Natural killer cell (primary cell): ENCODE data around the gene ZSCAN26. TPM values are rescaled to one million over a fixed set of nuclear protein-coding genes. Genes with fewer than 3 reads are reported as not detected.
A peak's percentile ranks its signal among the peaks of the same experiment; 100 is the strongest.

Source experiments
- ATAC-seq, 3 donors: fragments of 150-1000 bp in 2 of 3; fragments of 200-7000 bp in 1 of 3; cut with Tn5 transposase; 1 replicate in 1 of 3; 2 replicates in 2 of 3; pipeline ENCODE4 v1.10.0; 2021; ENCODE audit warnings: mild to moderate bottlenecking in 2 of 3, moderate library complexity in 2 of 3
- DNase-seq, 2 donors: peaks; one replicate each; pipeline versions ENCODE4 v3.0.0 to v3.0.0-alpha.2; 2013 to 2021; ENCODE audit warnings: mixed read lengths in 1 of 2
- H3K27ac ChIP-seq: one replicate; pipeline ENCODE4 v1.5.1; 2013; ENCODE audit warnings: mild to moderate bottlenecking, low read length
- H3K27me3 ChIP-seq: one replicate; pipeline ENCODE4 v1.6.1; 2013; ENCODE audit warnings: low read length; ENCODE audit not compliant: control insufficient read depth, insufficient read depth
- H3K36me3 ChIP-seq: one replicate; pipeline ENCODE4 v1.6.1; 2013; ENCODE audit warnings: low read length; ENCODE audit not compliant: control insufficient read depth, insufficient read depth
- H3K4me1 ChIP-seq: one replicate; pipeline ENCODE4 v1.6.1; 2013; ENCODE audit warnings: low read length; ENCODE audit not compliant: control insufficient read depth, insufficient read depth
- H3K4me3 ChIP-seq: one replicate; pipeline ENCODE4 v1.5.1; 2013; ENCODE audit warnings: low read length
- H3K9me3 ChIP-seq: one replicate; pipeline ENCODE4 v1.6.1; 2013; ENCODE audit warnings: low read length; ENCODE audit not compliant: control insufficient read depth, insufficient read depth
- H3K27ac Mint-ChIP-seq, 2 donors: one replicate each; pipeline ENCODE4 v1.8.0; 2022; ENCODE audit warnings: mild to moderate bottlenecking in 2 of 2, mixed read lengths in 2 of 2, moderate library complexity in 1 of 2
- H3K27me3 Mint-ChIP-seq, 2 donors: one replicate each; pipeline ENCODE4 v1.8.0; 2022; ENCODE audit warnings: low read depth in 2 of 2, mixed read lengths in 2 of 2
- H3K36me3 Mint-ChIP-seq: one replicate; pipeline ENCODE4 v1.8.0; 2022; ENCODE audit warnings: mixed read lengths
- H3K4me1 Mint-ChIP-seq, 2 donors: one replicate each; pipeline ENCODE4 v1.8.0; 2022; ENCODE audit warnings: mixed read lengths in 2 of 2
- H3K4me3 Mint-ChIP-seq: one replicate; pipeline ENCODE4 v1.8.0; 2022; ENCODE audit warnings: mild to moderate bottlenecking, moderate library complexity, mixed read lengths
- H3K9me3 Mint-ChIP-seq, 2 donors: one replicate each; pipeline ENCODE4 v1.8.0; 2022; ENCODE audit warnings: mixed read lengths in 2 of 2
- WGBS: methylation state at CpG from one replicate; pipeline ENCODE4 v1.1.7; 2013; ENCODE audit warnings: missing lambda C conversion rate; ENCODE audit not compliant: insufficient coverage; 5-methylcytosine and 5-hydroxymethylcytosine counted together
- intact Hi-C: fragments of 100-400 bp; cut with micrococcal nuclease; formaldehyde crosslinking; loops from one replicate; pipeline ENCODE4 v1.14.2; 2022
- total RNA-seq, 4 donors: library from RNA; stranded (reverse); fragments of 120-200 nt in 1 of 4; gene quantifications; one replicate each; pipeline versions ENCODE4 v1.2.3 to v1.2.4, GENCODE V29; 2013 to 2022
- TF ChIP-seq, protein P1 (sequence below): fragments of 200-600 bp; IDR thresholded peaks from one replicate; pipeline ENCODE4 v1.8.0; 2022; ENCODE audit warnings: antibody characterized with exemption

Gene ZSCAN26
- total RNA-seq, 3 donors from 2014 or later (not counting 1 experiment from before 2014, with no cell fraction given) = 13.7 to 24.4 (median 15.4) TPM

- Histone ChIP-seq H3K27me3 (no peaks in the 10 kb centered on the region), H3K27ac (no peak overlapping the region), H3K4me3 (no peak overlapping the region), H3K36me3 (peaks cover 23% of the 10 kb centered on the region), H3K4me1 (peaks cover 6% of the 10 kb centered on the region), H3K9me3 (no peaks in the 10 kb centered on the region)
- TF ChIP-seq, protein P1, sequence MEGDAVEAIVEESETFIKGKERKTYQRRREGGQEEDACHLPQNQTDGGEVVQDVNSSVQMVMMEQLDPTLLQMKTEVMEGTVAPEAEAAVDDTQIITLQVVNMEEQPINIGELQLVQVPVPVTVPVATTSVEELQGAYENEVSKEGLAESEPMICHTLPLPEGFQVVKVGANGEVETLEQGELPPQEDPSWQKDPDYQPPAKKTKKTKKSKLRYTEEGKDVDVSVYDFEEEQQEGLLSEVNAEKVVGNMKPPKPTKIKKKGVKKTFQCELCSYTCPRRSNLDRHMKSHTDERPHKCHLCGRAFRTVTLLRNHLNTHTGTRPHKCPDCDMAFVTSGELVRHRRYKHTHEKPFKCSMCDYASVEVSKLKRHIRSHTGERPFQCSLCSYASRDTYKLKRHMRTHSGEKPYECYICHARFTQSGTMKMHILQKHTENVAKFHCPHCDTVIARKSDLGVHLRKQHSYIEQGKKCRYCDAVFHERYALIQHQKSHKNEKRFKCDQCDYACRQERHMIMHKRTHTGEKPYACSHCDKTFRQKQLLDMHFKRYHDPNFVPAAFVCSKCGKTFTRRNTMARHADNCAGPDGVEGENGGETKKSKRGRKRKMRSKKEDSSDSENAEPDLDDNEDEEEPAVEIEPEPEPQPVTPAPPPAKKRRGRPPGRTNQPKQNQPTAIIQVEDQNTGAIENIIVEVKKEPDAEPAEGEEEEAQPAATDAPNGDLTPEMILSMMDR = no peak
- H3K27ac Mint-ChIP-seq = no peak overlapping the region
- no peak overlapping the region for H3K4me3 Mint-ChIP-seq
- intact Hi-C loops = loop anchor here (5.0 kb wide), 2 partner anchors 52 to 147 kb away; partner anchors contain the start of gene ZSCAN16
- ATAC-seq (no peak), DNase-seq (no peak)
- H3K36me3 Mint-ChIP-seq = peaks cover 14% of the 10 kb centered on the region
- no peaks in the 10 kb centered on the region for H3K9me3 Mint-ChIP-seq
- peaks cover 2 to 7% of the 10 kb centered on the region in 2 donors for H3K27me3 Mint-ChIP-seq
- no peaks in the 10 kb centered on the region for H3K4me1 Mint-ChIP-seq
These were observed 2.5 kb downstream of the ZSCAN26 start for GRCh38 chr6:28269492-28269891.

GRCh38 chr6:28274888-28275287, 7.9 kb downstream of the ZSCAN26 start:
- H3K9me3 ChIP-seq = no peaks in the 10 kb centered on the region
- H3K27ac ChIP-seq = no peak overlapping the region
- no peak for ATAC-seq
- no peaks in the 10 kb centered on the region for H3K4me1 ChIP-seq
- Mint-ChIP-seq H3K9me3 (no peaks in the 10 kb centered on the region), H3K36me3 (peaks cover 28% of the 10 kb centered on the region), H3K4me1 (peaks cover 0 to 6% of the 10 kb centered on the region in 2 donors), H3K27ac (peak overlapping the region in 1 of 2 donors; percentile 24), H3K27me3 (no peaks in the 10 kb centered on the region), H3K4me3 (no peak overlapping the region)
- H3K4me3 ChIP-seq = no peak overlapping the region
- TF ChIP-seq, protein P1 = no peak
- no peak for DNase-seq
- peaks cover 53% of the 10 kb centered on the region for H3K36me3 ChIP-seq
- no peaks in the 10 kb centered on the region for H3K27me3 ChIP-seq
- intact Hi-C loops = no loop called here

DNA sequence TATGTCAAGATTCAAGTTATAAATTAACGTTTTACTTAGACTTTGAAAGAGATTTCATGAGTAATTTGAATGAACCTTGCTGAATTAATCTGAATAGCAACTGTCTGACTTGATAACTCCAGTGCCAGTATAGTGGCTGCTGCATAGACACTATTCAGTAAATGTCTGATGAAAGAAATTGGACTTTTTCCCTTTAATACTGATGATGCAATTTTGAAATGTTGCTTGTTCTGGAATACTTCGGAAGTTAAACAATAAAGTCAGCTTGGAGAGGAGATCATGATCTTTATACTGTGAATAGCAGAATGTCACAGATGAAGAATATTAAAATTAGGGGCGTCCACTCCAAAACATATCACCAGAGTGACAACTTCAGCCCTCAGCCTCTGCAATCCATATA, 10.8 kb downstream of the ZSCAN26 start:
- no peaks in the 10 kb centered on the region for H3K9me3 Mint-ChIP-seq
- WGBS = 96% methylated on average over 3 of the region's 3 CpGs
- H3K4me1 Mint-ChIP-seq = peaks cover 8 to 14% of the 10 kb centered on the region in 2 donors
- ATAC-seq = no peak
- no peak overlapping the region for H3K4me3 ChIP-seq
- no peak overlapping the region for H3K27ac ChIP-seq
- H3K36me3 Mint-ChIP-seq = peaks cover 29% of the 10 kb centered on the region
- no peak overlapping the region for H3K4me3 Mint-ChIP-seq
- intact Hi-C loops = no loop called here
- DNase-seq = no peak
- no peak overlapping the region for H3K27ac Mint-ChIP-seq
- peaks cover 10% of the 10 kb centered on the region for H3K27me3 ChIP-seq
- peaks cover 9% of the 10 kb centered on the region for H3K4me1 ChIP-seq
- peaks cover 45% of the 10 kb centered on the region for H3K36me3 ChIP-seq
- H3K9me3 ChIP-seq = no peaks in the 10 kb centered on the region
- TF ChIP-seq, protein P1 = no peak
- peaks cover 11 to 12% of the 10 kb centered on the region in 2 donors for H3K27me3 Mint-ChIP-seq

DNA sequence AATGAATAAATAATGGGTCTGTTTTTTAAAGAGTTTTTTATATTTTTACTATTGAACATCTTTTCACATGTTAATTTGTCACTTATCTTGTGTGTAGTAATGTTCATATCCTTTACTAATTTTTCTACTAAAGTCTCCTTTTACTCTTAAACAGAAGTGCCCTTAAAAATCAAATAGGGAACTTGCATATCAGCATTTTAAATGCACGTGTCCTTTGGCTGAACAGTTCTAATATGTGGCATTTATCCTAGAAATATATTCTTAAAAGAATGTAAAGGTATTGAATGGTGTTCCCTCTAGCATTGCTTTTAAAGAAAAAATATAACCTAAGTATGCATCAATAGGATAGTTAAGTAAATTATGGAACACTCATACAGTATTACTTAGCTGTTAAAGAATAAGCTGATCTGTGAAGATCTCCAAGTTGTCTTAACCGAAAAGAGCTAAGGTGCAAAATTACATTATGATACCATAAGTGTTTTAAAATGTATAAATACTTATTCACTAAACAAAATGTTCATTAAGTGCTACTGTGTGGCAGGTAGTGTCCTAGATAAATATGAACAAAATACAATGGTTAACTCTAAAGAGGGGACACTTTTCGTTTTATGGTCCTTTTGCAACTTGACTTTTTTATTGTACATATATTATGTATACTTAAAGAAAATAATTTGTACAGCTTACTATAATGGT, 13.8 kb downstream of the ZSCAN26 start:
- TF ChIP-seq, protein P1 = no peak
- peaks cover 20% of the 10 kb centered on the region for H3K36me3 ChIP-seq
- no peak overlapping the region for H3K27ac Mint-ChIP-seq
- H3K4me3 Mint-ChIP-seq = peak overlapping the region; percentile 67
- intact Hi-C loops = no loop called here
- H3K4me3 ChIP-seq = peak overlapping the region; percentile 35
- H3K4me1 ChIP-seq = peaks cover 9% of the 10 kb centered on the region
- no peak overlapping the region for H3K27ac ChIP-seq
- no CpG with 5 or more reads among the region's 3 CpGs for WGBS
- H3K4me1 Mint-ChIP-seq = peaks cover 8% of the 10 kb centered on the region in 2 donors
- no peak for ATAC-seq
- H3K27me3 Mint-ChIP-seq = peaks cover 23 to 24% of the 10 kb centered on the region in 2 donors
- H3K27me3 ChIP-seq = peaks cover 10% of the 10 kb centered on the region
- no peaks in the 10 kb centered on the region for H3K9me3 Mint-ChIP-seq
- H3K36me3 Mint-ChIP-seq = peaks cover 20% of the 10 kb centered on the region
- DNase-seq = no peak
- H3K9me3 ChIP-seq = no peaks in the 10 kb centered on the region
